ENCODE results near the gene GSTA2. TPM values are rescaled to one million over a fixed set of nuclear protein-coding genes. Genes with fewer than 3 reads are reported as not detected.
"Not testable (repeated sequence)": the region's sequence is repeated elsewhere in the genome, so short reads cannot be mapped to it uniquely, and the experiment has no call there.

GSTA2 gene
- total and polyA plus RNA-seq, 12 donors, result 0.32 to 8.4 (median 2.0) TPM

GRCh38 chr6:52752310-52752709 is 11.0 kb downstream of the GSTA2 start:
- H3K4me3 ChIP-seq, result no peak overlapping the region
- no peak overlapping the region for H3K27ac ChIP-seq
- no peak for TF ChIP-seq CTCF (IDR thresholded peaks at IDR 0.05)
- TF ChIP-seq POLR2A (IDR thresholded peaks at IDR 0.05), result no peak
- H3K9me3 ChIP-seq (replicated peaks in 1 of 3), result no peaks in the 10 kb centered on the region
- H3K4me1 ChIP-seq (replicated peaks in 1 of 2), result no peaks in the 10 kb centered on the region
- no peaks in the 10 kb centered on the region for H3K36me3 ChIP-seq (replicated peaks in 1 of 2)
- DNase-seq, result no peak
- no peaks in the 10 kb centered on the region for H3K27me3 ChIP-seq
- intact Hi-C loops (cut with DNase I), result no loop called here

- WGBS, 4 donors, result 77 to 81% (median 79%) methylated on average over 2 of the region's 2 CpGs
- TF ChIP-seq CTCF (IDR thresholded peaks at IDR 0.05) (no peak), POLR2A (IDR thresholded peaks at IDR 0.05) (no peak)
- H3K27me3 ChIP-seq, result no peaks in the 10 kb centered on the region
- no peak for DNase-seq
- intact Hi-C loops (cut with DNase I), result no loop called here
- no peak overlapping the region for H3K27ac ChIP-seq
- no peaks in the 10 kb centered on the region for H3K36me3 ChIP-seq (replicated peaks in 1 of 2)
- peaks cover 17% of the 10 kb centered on the region in 2 donors for H3K4me1 ChIP-seq (replicated peaks in 1 of 2)
- H3K4me3 ChIP-seq, result no peak overlapping the region
- H3K9me3 ChIP-seq (replicated peaks in 1 of 3), result no peaks in the 10 kb centered on the region
Measured at GRCh38 chr6:52749556-52750152, 13.6 kb downstream of the GSTA2 start.

GRCh38 chr6:52747301-52747700 is 16.0 kb downstream of the GSTA2 start:
- intact Hi-C loops (cut with DNase I); H3K4me3 ChIP-seq; H3K36me3 ChIP-seq (replicated peaks in 1 of 2); DNase-seq; H3K27me3 ChIP-seq; H3K9me3 ChIP-seq (replicated peaks in 1 of 3): not testable (repeated sequence)
- TF ChIP-seq POLR2A (IDR thresholded peaks at IDR 0.05), result peak in 1 of 2 donors; percentile 8
- Histone ChIP-seq H3K27ac (peak overlapping the region in 4 of 5 donors; percentile 26 to 78 (median 58)), H3K4me1 (replicated peaks in 1 of 2) (peaks cover 17% of the 10 kb centered on the region in 2 donors)
- WGBS, 4 donors, result 56 to 67% (median 62%) methylated on average over 3 of the region's 3 CpGs

GRCh38 chr6:52746213-52746612 is 17.1 kb downstream of the GSTA2 start:
- Histone ChIP-seq H3K4me3 (no peak overlapping the region), H3K27me3 (no peaks in the 10 kb centered on the region), H3K36me3 (replicated peaks in 1 of 2) (no peaks in the 10 kb centered on the region), H3K9me3 (replicated peaks in 1 of 3) (no peaks in the 10 kb centered on the region), H3K27ac (peak overlapping the region; percentile 23 to 78 (median 73)), H3K4me1 (replicated peaks in 1 of 2) (peaks cover 17% of the 10 kb centered on the region in 2 donors)
- TF ChIP-seq POLR2A (IDR thresholded peaks at IDR 0.05), result peak in 1 of 2 donors; percentile 19
- TF ChIP-seq CTCF (IDR thresholded peaks at IDR 0.05), result no peak
- 33 to 41% (median 39%) methylated on average over 4 of the region's 4 CpGs for WGBS, 4 donors
- intact Hi-C loops (cut with DNase I), result no loop called here
- DNase-seq, result peak in 1 of 7 donors; percentile 32

- WGBS, 4 donors, result 35 to 54% (median 48%) methylated on average over 1 of the region's 1 CpG
- no peaks in the 10 kb centered on the region for H3K36me3 ChIP-seq (replicated peaks in 1 of 2)
- H3K9me3 ChIP-seq (replicated peaks in 1 of 3), result no peaks in the 10 kb centered on the region
- no peak overlapping the region for H3K4me3 ChIP-seq
- intact Hi-C loops (cut with DNase I), result no loop called here
- TF ChIP-seq POLR2A (IDR thresholded peaks at IDR 0.05) (no peak), CTCF (IDR thresholded peaks at IDR 0.05) (no peak)
- H3K27me3 ChIP-seq, result no peaks in the 10 kb centered on the region
- no peak for DNase-seq
- H3K27ac ChIP-seq, result peak overlapping the region; percentile 23 to 78 (median 73)
- H3K4me1 ChIP-seq (replicated peaks in 1 of 2), result peaks cover 17% of the 10 kb centered on the region in 2 donors
Measured at GRCh38 chr6:52745764-52746201, 17.5 kb downstream of the GSTA2 start.

Measured in adrenal gland (tissue), 12 donors.